Kidney (tissue), 14 donors: ENCODE data around the gene HOXC4. TPM values are rescaled to one million over a fixed set of nuclear protein-coding genes. Genes with fewer than 3 reads are reported as not detected.

Experiments
- DNase-seq, 5 donors: peaks; one replicate each; pipeline ENCODE4 v3.0.0-alpha.2; 2013 to 2020
- FAIRE-seq: peaks from 2 replicates; lab custom pipeline; 2012; peaks lifted over from hg19 to GRCh38; lab: Jason Lieb, UNC
- H3K27ac ChIP-seq, 2 donors: one replicate each; pipeline ENCODE4 v1.7.0; 2013; ENCODE audit warnings: low read depth in 2 of 2, low read length in 2 of 2, inconsistent platforms in 1 of 2
- H3K27me3 ChIP-seq: one replicate; pipeline ENCODE4 v1.7.1; 2013; ENCODE audit warnings: low read length, inconsistent platforms; ENCODE audit not compliant: control insufficient read depth, insufficient read depth
- H3K36me3 ChIP-seq, 3 donors: one replicate each; pipeline versions ENCODE4 v1.7.0 to v1.7.1; 2013; ENCODE audit warnings: low read length in 3 of 3, control low read depth in 1 of 3, inconsistent platforms in 1 of 3; ENCODE audit not compliant: insufficient read depth in 3 of 3, control insufficient read depth in 2 of 3
- H3K4me1 ChIP-seq, 3 donors: one replicate each; pipeline versions ENCODE4 v1.7.0 to v1.7.1; 2013; ENCODE audit warnings: low read length in 3 of 3, inconsistent platforms in 1 of 3, low read depth in 1 of 3; ENCODE audit not compliant: control insufficient read depth in 2 of 3, insufficient read depth in 2 of 3
- H3K4me3 ChIP-seq, 3 donors: one replicate each; pipeline versions ENCODE4 v1.7.0 to v1.8.1; 2013; ENCODE audit warnings: low read length in 3 of 3, control low read depth in 1 of 3, inconsistent platforms in 1 of 3
- H3K9ac ChIP-seq, 3 donors: one replicate each; pipeline versions ENCODE4 v1.7.0 to v1.7.1; 2013; ENCODE audit warnings: low read length in 3 of 3, control low read depth in 1 of 3, inconsistent platforms in 1 of 3
- H3K9me3 ChIP-seq, 3 donors: one replicate each; pipeline versions ENCODE4 v1.7.0 to v1.7.1; 2013; ENCODE audit warnings: low read length in 3 of 3, control low read depth in 1 of 3, inconsistent platforms in 1 of 3; ENCODE audit not compliant: control insufficient read depth in 2 of 3, insufficient read depth in 1 of 3
- intact Hi-C: fragments of 100-400 bp; cut with DNase I; formaldehyde crosslinking; loops from one replicate; pipeline ENCODE4 v1.11.1; 2022
- polyA plus RNA-seq: library from polyadenylated mRNA; stranded (reverse); fragments of 350-450 nt; fragmentation: Illumina TruSeq; extraction: RNeasy Lipid Tissue Mini Kit (QIAGEN cat#74804); gene quantifications from one replicate; pipeline ENCODE4 v1.2.3, GENCODE V29; 2014; ENCODE audit warnings: low read depth, low replicate concordance; ENCODE audit not compliant: insufficient read depth
- total RNA-seq: library from RNA; stranded (reverse); fragmentation: NEBNext Ultra II Directional; extraction: Animal tissue kit (Norgen Biotek cat#: 25700); gene quantifications from one replicate; pipeline ENCODE4 v1.2.1, GENCODE V29; 2021
- TF ChIP-seq, protein P1 (sequence below): IDR thresholded peaks from 3 replicates; pipeline ENCODE4 v1.5.1; 2012; ENCODE audit warnings: mild to moderate bottlenecking, moderate library complexity, borderline replicate concordance; ENCODE audit not compliant: insufficient read depth; ENCODE audit errors: extremely low read depth
- donor health status: control.
- donor health status: control.
- donor health status: control.
- donor health status: control.
- donor health status: control.
- donor health status: DM: yes; HTN: yes; CAD: no.
- donor health status: Normal renal cell carcinoma (clear cell type).

HOXC4 gene
- total and polyA plus RNA-seq, 2 donors from 2014 or later: 13.9 to 24.5 TPM

DNA sequence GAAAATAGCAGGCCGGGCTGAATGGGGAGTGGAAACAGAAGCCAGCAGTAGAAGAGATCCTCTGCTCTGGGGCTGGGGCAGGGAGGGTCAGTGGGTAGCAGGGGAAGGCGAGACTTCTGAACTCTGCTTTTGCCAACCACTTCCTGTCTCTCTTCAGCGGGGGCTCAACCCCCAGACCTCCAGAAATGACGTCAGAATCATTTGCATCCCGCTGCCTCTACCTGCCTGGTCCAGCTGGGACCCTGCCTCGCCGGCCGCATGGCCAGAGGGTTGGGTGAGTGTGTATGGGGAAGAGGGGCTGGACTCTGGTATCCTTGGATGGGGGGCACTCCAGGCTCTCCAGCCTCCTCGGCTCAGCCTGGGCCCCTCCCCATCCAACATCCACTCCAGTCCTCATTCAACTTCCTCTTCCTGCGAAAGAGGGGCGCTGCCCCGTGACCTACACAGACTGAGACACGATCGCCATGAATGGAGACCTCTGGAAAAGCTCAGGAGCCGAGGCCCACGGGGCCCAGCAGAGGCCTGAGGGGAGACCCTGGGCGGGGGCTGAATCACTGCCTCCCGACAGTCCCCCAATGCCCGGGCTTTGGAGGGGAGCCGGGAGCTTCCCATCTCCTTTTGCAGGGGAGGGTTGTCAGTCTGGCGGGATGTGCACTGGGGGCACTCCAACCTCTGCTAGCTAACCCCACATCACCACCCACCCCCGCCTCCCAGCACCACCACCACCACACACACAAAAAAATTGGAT, 458 bp upstream of the HOXC4 start:
- H3K27ac ChIP-seq: no peak overlapping the region
- peaks cover 0 to 3% (median 0%) of the 10 kb centered on the region in 3 donors for H3K36me3 ChIP-seq
- peaks cover 3% of the 10 kb centered on the region for H3K27me3 ChIP-seq
- FAIRE-seq: no peak
- peaks cover 0 to 14% (median 6%) of the 10 kb centered on the region in 3 donors for H3K4me1 ChIP-seq
- H3K4me3 ChIP-seq: peak overlapping the region in 1 of 3 donors; percentile 58
- H3K9ac ChIP-seq: peak overlapping the region in 1 of 3 donors; percentile 49
- TF ChIP-seq, protein P1, sequence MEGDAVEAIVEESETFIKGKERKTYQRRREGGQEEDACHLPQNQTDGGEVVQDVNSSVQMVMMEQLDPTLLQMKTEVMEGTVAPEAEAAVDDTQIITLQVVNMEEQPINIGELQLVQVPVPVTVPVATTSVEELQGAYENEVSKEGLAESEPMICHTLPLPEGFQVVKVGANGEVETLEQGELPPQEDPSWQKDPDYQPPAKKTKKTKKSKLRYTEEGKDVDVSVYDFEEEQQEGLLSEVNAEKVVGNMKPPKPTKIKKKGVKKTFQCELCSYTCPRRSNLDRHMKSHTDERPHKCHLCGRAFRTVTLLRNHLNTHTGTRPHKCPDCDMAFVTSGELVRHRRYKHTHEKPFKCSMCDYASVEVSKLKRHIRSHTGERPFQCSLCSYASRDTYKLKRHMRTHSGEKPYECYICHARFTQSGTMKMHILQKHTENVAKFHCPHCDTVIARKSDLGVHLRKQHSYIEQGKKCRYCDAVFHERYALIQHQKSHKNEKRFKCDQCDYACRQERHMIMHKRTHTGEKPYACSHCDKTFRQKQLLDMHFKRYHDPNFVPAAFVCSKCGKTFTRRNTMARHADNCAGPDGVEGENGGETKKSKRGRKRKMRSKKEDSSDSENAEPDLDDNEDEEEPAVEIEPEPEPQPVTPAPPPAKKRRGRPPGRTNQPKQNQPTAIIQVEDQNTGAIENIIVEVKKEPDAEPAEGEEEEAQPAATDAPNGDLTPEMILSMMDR: no peak
- DNase-seq: peak in 2 of 5 donors; percentile 53 to 80
- intact Hi-C loops: no loop called here
- H3K9me3 ChIP-seq: no peaks in the 10 kb centered on the region

DNA sequence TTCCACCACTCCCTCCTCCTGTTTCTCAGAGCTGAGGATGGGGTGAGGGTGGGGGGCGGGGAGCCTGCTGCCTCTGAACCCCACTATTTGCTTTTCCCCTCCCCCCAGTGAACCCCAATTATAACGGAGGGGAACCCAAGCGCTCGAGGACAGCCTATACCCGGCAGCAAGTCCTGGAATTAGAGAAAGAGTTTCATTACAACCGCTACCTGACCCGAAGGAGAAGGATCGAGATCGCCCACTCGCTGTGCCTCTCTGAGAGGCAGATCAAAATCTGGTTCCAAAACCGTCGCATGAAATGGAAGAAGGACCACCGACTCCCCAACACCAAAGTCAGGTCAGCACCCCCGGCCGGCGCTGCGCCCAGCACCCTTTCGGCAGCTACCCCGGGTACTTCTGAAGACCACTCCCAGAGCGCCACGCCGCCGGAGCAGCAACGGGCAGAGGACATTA, 1.1 kb downstream of the HOXC4 start:
- Histone ChIP-seq H3K4me1 (peaks cover 0 to 14% (median 9%) of the 10 kb centered on the region in 3 donors), H3K27me3 (no peaks in the 10 kb centered on the region), H3K36me3 (peaks cover 0 to 3% (median 0%) of the 10 kb centered on the region in 3 donors), H3K4me3 (peak overlapping the region in 1 of 3 donors; percentile 34), H3K9me3 (no peaks in the 10 kb centered on the region), H3K9ac (no peak overlapping the region), H3K27ac (no peak overlapping the region)
- FAIRE-seq: no peak
- intact Hi-C loops: no loop called here
- TF ChIP-seq, protein P1: no peak
- peak in 1 of 5 donors; percentile 76 for DNase-seq

DNA sequence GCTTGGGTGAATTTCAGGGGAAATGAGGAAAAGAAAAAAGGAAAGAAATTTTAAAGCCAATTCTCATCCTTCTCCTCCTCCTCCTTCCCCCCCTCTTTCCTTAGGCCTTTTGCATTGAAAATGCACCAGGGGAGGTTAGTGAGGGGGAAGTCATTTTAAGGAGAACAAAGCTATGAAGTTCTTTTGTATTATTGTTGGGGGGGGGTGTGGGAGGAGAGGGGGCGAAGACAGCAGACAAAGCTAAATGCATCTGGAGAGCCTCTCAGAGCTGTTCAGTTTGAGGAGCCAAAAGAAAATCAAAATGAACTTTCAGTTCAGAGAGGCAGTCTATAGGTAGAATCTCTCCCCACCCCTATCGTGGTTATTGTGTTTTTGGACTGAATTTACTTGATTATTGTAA, 1.9 kb downstream of the HOXC4 start:
- FAIRE-seq (no peak), DNase-seq (no peak)
- Histone ChIP-seq H3K9me3 (no peaks in the 10 kb centered on the region), H3K27ac (no peak overlapping the region), H3K36me3 (peaks cover 0 to 3% (median 0%) of the 10 kb centered on the region in 3 donors), H3K9ac (no peak overlapping the region), H3K4me1 (peaks cover 0 to 14% (median 9%) of the 10 kb centered on the region in 3 donors), H3K27me3 (no peaks in the 10 kb centered on the region), H3K4me3 (no peak overlapping the region)
- TF ChIP-seq, protein P1: no peak
- intact Hi-C loops: no loop called here
